ENCODE results near the gene AHNAK2.

- TF ChIP-seq, protein P1, sequence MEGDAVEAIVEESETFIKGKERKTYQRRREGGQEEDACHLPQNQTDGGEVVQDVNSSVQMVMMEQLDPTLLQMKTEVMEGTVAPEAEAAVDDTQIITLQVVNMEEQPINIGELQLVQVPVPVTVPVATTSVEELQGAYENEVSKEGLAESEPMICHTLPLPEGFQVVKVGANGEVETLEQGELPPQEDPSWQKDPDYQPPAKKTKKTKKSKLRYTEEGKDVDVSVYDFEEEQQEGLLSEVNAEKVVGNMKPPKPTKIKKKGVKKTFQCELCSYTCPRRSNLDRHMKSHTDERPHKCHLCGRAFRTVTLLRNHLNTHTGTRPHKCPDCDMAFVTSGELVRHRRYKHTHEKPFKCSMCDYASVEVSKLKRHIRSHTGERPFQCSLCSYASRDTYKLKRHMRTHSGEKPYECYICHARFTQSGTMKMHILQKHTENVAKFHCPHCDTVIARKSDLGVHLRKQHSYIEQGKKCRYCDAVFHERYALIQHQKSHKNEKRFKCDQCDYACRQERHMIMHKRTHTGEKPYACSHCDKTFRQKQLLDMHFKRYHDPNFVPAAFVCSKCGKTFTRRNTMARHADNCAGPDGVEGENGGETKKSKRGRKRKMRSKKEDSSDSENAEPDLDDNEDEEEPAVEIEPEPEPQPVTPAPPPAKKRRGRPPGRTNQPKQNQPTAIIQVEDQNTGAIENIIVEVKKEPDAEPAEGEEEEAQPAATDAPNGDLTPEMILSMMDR (IDR thresholded peaks at IDR 0.05; ENCODE audit: low read depth, low read length) = no peak
- TF ChIP-seq POLR2A (IDR thresholded peaks at IDR 0.05; ENCODE audit: extremely low read depth, insufficient read length) = no peak
- TF ChIP-seq, protein P2, sequence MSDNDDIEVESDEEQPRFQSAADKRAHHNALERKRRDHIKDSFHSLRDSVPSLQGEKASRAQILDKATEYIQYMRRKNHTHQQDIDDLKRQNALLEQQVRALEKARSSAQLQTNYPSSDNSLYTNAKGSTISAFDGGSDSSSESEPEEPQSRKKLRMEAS (IDR thresholded peaks at IDR 0.05; ENCODE audit: low read depth, low read length) = no peak
- TF ChIP-seq MYC (IDR thresholded peaks at IDR 0.05; ENCODE audit: low read depth, low read length) = no peak
Observed at GRCh38 chr14:104950021-104950420, 28.2 kb downstream of the AHNAK2 start.

All from NB4 (cell line).